Measurements from ENCODE around the gene PSME2. TPM values are rescaled to one million over a fixed set of nuclear protein-coding genes. Genes with fewer than 3 reads are reported as not detected.

PSME2 gene
- total and polyA plus RNA-seq, 9 of the 15 experiments (the other 6 are each of a cell fraction or from before 2014, with no cell fraction given): 111 to 579 (median 159) TPM

DNA sequence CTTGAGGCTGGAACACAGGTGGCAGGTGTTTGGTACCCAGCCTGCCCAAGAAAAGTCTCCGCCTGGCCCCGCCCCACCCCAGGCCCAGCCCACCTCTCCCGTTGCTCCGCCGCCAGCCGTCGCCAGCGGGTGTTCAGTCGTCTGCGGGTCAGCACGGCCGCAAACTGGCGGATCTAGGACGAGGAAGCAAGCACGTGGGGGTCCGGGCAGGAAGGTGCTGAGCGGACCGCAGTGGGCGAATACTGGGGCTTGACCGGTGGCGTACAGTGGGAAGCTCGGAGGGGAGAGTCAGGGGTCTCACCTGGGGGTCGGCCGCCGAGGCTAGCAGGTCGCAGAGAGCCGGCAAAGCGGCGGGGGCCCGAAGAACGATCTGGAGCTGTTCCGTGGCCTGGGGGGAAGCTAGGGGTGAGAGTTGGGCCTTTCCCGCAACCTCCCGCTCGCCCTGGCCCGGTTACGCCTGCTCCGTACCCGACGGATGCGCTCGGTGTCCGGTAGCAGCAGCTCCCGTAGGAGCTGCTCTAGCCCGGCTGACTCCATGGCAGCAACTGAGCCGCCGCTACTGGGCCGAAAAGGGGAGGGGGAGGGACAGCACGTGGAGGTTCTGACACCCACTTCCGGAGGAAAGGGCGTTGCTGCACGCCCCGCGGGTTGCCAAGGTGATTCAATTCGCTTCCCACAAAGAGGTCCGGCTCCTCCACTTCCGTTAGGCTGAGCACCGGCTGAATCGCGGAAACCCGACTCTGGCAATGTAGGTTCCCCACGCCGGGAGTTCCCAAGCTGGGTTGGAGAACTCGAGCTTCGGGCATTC lies 42.0 kb upstream of the PSME2 start, which contains the start of gene IPO4 (continued):
- TF ChIP-seq, protein P1, sequence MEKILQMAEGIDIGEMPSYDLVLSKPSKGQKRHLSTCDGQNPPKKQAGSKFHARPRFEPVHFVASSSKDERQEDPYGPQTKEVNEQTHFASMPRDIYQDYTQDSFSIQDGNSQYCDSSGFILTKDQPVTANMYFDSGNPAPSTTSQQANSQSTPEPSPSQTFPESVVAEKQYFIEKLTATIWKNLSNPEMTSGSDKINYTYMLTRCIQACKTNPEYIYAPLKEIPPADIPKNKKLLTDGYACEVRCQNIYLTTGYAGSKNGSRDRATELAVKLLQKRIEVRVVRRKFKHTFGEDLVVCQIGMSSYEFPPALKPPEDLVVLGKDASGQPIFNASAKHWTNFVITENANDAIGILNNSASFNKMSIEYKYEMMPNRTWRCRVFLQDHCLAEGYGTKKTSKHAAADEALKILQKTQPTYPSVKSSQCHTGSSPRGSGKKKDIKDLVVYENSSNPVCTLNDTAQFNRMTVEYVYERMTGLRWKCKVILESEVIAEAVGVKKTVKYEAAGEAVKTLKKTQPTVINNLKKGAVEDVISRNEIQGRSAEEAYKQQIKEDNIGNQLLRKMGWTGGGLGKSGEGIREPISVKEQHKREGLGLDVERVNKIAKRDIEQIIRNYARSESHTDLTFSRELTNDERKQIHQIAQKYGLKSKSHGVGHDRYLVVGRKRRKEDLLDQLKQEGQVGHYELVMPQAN (IDR thresholded peaks at IDR 0.05; ENCODE audit: borderline replicate concordance): peak; percentile 99
- TF ChIP-seq ZNF511 (CRISPR knock-in tag; IDR thresholded peaks at IDR 0.05) (no peak), NUFIP1 (IDR thresholded peaks at IDR 0.05; ENCODE audit: partially characterized antibody) (peak; percentile 74), HNRNPLL (IDR thresholded peaks at IDR 0.05; ENCODE audit: low read depth, low read length, poor library complexity, severe bottlenecking) (peak; percentile 91), CBFA2T3 (IDR thresholded peaks at IDR 0.05) (no peak), ZFP36 (IDR thresholded peaks at IDR 0.05; ENCODE audit: low read depth, low read length, partially characterized antibody) (no peak), RB1 (IDR thresholded peaks at IDR 0.05; ENCODE audit: low read depth) (peak; percentile 80; the same call in 1 of the 2 replicates), ZNF212 (CRISPR knock-in tag; IDR thresholded peaks at IDR 0.05) (no peak), BCOR (IDR thresholded peaks at IDR 0.05) (no peak), ZNF408 (CRISPR knock-in tag; IDR thresholded peaks at IDR 0.05; ENCODE audit: low read depth) (no peak), GTF3C2 (IDR thresholded peaks at IDR 0.05; ENCODE audit: borderline replicate concordance, extremely low read depth, insufficient read length) (no peak), CBX5 (IDR thresholded peaks at IDR 0.05; ENCODE audit: borderline replicate concordance, low read depth) (no peak), STAT5B (CRISPR knock-in tag; IDR thresholded peaks at IDR 0.05) (no peak), SRF (CRISPR knock-in tag; IDR thresholded peaks at IDR 0.05) (no peak), NR2C1 (IDR thresholded peaks at IDR 0.05) (peak; percentile 80), NR2C1 (tag; IDR thresholded peaks at IDR 0.05) (peak; percentile 88), ELF4 (CRISPR knock-in tag; IDR thresholded peaks at IDR 0.05) (0 out of 2 replicates have a peak, but pooled peaks have one; percentile 21), POLR2G (IDR thresholded peaks at IDR 0.05; ENCODE audit: low read depth, low read length) (peak; percentile 95), ZNF740 (CRISPR knock-in tag; IDR thresholded peaks at IDR 0.05) (no peak), ZNF740 (tag; IDR thresholded peaks at IDR 0.05) (no peak)
- TF ChIP-seq, protein P2, sequence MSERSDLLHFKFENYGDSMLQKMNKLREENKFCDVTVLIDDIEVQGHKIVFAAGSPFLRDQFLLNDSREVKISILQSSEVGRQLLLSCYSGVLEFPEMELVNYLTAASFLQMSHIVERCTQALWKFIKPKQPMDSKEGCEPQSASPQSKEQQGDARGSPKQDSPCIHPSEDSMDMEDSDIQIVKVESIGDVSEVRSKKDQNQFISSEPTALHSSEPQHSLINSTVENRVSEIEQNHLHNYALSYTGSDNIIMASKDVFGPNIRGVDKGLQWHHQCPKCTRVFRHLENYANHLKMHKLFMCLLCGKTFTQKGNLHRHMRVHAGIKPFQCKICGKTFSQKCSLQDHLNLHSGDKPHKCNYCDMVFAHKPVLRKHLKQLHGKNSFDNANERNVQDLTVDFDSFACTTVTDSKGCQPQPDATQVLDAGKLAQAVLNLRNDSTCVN (CRISPR knock-in tag; IDR thresholded peaks at IDR 0.05): no peak

Data from K562 (cell line).